ENCODE measurements around the gene AMER3.

The AMER3 gene

DNA sequence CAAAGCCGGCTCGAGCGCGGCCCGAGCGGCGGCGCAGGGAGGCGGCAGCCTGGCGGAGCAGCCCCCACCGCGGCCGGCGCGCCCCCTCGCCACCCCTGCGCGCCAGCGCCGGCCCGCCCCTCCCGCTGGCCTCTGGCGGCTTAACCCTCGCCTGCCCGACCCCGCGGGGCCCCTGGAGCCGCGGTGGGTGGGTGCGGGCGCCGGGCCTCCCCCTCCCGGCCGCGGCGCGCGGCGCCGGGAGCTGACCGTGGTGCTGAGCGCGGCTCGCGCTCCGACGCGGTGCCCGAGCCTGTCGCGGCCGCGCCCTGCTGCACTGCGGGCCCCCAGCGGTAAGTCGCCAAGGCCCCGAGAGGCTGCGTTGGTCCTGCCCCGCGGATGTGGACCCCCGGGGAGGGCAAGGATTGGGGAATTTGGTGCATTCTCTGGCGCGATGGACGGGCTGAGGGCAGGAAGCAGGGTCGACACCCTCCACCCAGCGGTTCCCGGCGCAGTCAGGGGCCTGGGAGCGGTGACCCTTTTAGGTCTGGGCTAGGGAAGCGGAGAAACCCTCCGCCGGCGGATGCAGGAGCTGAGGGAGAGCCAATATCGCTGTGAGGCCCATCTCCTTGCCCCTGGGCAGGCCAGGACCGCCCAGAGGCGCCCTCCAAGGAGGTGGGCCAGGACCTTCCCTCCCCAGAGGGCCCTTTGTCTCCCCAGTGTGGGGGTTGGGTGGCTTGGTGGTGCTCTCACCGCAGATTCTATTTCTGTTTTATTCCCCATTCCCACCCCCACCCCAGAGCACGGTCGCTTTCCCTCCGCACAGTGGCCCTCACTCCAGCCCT is 923 bp downstream of the AMER3 start:
- no peak for DNase-seq

DNA sequence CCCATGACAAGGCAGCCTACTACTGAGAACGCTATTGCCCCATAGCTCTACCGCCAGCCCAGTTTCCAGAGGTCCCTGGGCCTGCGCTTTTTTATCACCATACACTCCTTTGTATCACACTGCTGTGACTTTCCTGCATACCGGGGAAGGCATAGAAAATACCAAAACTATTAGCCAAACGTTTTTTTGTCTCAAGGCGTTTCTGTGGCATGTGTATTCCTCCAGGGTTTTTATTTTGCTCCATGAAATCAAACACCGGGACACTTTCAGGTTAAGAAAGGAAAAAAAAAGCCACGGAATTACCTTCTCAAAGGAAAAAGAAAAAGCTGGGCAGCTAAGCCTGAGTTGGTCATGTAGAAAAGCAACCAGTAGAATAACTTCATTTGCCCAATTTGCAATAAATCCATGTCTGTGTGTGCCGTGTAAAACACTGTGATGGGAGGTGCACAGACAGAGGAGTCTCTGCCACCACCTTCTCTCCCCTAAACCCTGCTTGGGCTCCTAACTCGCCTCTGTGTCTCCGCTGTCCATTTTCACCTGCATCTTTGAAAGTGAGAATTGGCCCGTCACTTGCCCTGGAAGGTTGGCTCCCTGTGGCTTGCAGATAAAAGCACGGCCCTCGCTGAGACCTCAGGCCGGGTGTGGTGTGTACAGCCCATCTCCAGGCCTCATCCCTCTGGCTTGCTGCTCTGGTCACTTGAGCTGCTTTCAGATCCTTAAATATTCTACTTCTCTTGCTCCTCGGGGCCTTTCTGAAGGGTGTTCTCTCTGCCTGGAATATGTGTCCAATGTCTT is 1.7 kb downstream of the AMER3 start:
- DNase-seq = no peak

DNA sequence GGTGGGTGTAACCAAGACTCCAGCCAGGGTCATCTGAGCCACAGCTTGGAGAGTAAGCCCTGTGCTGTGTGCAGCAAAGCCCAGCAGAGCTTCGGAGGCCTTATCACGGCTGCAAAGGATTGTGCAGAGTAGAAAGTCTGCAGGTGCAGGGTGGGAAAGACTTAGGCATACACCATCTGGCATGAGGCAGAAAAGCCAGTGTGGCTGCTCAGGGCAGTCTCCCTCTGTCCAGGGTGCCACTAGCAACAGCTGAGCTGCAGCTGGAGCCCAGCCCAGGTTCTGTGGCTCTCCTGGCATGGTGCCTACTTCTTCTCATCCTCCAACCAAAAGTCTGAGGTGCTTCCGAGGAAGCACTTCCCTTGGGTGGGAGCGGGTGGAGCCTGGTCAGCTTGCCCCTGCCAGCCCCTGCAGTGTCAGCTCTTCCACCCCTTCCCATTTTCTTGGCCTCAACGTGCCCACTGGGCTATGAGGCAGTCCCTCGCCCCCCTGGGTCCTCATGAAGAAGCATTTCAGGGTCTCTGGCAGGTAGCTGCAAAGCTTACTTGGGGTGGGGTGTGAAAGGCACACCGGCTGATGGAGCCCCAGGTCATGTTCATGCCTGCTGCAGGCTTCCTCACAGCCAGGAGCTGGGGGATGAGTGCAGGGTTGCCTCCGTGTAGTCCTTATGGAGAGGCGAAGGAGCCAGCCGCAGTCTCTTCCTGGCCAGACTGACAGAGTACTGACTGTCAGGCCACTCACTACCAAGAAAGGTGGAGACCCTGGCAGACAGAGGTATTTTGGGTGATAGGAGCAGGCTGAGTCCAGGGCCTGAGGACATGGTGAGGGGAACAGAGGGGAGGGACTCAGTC is 4.8 kb downstream of the AMER3 start:
- no peak for DNase-seq

DNA sequence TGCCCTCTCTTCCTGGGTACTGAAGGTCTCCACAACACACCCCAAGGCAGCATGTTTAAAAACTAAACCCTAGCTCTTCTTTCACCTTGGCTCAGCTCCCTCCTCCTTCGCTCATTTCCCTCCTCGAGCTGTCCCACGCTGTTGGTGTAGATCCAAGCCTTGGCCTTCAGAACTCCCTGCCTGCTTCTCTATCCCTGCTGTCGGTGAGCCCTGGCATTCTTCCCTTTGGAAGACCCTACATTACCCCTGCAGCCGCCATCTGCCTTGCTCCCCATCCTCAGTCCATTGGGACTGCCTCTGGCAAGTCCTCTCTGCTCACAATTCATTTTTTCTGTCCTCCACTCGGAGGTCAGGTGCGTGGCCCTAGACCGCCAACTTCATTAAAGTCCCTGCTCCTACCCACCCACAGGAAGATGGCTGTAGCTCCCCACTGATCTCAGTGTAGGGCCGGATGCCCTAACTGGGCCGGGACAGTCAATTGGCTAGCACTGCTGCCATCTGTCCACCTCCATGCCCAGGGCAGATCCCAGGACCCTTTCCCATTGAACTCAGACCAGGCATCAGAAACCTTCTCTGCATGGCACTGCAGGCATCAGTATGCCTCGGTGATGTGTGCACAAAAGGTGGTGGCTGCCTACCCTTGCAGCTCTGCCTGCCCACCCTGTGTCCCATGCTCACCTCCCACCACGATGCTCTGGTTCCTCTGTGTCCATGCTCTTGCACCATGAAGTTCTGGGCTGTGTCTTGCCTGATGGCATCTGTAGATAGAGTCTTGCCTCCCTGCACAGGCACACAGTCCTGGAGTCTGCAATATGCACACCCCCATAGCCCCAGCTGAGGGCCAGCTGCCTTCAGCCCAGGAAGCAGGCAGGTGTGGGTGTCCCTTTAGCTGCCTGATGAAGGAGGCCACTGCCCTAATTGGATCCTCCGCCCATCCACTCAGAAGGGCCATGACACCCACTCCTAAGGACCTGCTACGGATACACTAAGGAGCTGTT is 5.7 kb downstream of the AMER3 start:
- no peak for DNase-seq

DNA sequence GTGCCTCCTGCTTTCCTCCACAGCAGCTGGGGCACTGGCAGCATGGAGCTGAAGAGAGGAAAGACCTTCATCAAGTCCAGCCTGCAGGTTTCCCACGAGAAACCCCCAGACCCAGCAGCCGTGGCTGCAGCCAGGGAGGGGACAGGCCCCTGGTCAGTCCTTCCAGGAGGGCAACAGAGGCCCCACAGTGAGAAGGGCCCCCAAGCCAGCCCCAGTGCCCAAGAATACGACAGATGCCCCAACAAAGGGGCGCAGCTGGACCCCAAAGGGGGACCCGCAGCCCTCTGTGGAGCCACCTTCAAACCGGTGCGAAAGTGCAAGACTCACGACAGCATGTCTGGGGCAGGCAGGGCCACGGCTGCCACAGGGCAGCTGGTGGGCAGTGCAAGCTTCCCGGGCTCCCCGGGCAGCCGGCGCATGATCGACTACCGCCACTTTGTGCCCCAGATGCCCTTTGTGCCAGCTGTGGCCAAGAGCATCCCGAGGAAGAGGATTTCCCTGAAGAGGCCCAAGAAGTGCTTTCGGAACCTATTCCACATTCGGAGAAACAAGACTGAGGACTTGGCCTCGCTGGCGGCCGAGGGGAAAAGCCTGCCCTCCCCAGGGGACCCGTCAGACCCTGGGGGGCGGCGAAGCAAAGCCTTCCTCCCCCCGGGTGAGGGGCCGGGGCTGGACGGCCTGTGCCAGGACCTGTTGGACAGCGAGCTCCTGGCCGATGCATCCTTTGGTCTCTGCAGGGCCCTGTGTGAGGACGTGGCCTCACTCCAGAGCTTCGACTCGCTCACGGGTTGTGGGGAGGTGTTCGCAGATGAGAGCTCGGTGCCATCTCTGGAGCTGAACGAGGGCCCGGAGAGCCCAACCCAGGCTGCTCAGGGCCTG is 6.9 kb downstream of the AMER3 start:
- no peak for DNase-seq

DNA sequence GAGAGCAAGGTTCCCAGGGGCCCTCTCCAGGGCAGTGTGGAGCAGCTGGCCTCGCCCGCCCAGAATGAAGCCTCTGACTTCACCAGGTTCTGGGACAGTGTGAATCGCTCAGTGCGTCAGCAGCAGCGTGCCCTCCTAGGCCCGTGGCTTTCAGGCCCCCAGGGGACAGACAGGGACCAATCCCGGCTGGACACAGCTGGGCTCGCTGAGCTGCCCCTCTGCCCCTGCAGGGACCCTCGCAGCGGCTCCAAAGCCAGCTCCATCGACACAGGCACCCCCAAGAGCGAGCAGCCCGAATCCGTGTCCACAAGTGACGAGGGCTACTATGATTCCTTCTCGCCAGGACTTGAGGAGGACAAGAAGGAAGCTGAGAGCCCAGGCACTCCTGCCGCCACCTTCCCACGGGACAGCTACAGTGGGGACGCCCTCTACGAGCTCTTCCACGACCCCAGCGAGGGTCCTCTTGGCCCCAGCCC is 7.6 kb downstream of the AMER3 start:
- no peak for DNase-seq

DNA sequence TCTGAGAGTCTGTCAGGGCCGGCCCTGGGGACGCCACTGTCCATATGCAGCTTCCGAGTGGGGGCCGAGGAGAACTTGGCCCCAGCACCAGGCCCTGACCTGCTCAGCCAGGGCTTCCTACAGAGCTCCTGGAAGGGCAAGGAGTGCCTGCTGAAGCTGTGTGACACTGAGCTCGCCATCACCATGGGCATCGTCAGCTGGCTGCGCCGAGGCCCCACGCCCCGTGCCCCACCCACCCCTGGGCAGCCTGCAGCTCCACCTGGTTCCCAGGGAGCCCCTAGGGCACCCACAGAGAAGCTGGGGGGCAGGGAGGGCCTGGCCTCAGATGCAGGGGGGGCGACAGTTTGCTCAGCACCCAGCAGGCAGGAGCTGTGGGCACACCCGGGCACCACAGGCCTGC is 8.1 kb downstream of the AMER3 start:
- no peak for DNase-seq

DNA sequence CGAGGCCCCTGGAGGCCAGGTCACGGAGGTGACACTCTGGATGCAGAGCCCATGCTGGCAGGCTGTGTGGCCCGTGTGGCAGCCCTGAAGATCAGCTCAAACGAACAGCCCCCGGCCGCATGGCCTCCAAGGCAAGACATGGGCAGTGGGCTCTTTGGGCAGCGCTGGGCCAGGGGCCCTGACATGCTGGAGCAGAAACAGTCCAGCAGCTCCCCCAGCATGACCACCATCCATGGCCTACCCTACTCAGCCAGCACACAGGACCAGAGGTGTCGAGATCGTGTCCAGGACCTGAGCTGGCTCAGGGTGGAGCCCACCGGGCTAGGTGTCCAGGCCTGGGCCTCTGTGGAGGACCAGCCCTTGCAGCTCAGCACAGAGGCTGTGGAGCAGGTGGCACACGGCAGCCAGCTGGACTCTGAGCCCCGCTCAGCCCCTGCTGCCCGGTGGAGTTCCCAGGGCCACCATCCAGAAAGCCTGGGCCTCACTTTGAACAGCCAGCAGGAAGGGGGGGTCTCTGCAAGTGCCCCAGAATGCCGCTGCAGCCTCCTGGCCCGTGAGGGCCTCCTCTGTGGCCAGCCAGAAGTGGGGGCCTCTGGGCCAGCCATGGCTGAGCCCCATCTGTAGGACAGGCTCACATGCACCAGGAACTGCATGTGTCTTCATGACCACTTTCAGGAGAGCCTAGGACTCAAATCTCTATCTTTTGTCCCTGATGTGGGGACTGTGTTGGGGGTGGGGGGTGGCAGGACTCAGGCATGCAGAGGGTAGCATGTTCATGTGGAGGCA is 8.9 kb downstream of the AMER3 start:
- DNase-seq = no peak

DNA sequence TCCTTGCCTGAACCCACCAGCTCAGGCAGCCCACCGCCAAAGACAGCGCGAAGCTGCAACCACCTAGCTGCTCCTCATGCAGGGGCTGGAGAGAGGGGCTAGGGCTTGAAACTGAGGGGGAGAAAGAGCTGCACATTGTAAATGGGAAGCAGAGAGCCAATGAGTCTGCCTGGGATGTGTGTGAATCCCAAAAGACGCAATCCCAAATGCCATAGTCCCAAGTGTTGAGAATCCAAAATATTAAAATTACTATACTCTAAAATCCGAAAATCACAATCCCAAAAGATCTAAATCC is 9.4 kb downstream of the AMER3 start:
- DNase-seq = no peak

DNA sequence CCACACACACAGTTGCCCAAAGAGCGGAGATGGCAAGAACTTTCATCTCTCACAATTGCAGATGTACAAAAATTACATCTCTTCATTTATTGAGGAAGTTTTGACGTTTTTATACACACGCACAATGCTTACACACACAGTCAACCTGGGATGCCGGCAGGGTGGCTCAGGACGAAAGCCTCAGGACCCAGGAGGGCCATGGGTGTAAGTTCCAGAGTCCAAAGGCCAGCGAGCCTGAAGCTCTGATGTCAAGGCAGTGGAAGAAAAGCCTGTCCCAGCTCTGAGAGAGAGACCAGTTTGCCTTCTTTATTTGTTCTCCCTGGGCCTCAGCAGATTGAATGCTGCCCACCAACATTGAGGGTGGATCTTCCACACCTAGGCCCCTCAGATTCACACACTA is 10.1 kb downstream of the AMER3 start:
- DNase-seq = no peak

DNA sequence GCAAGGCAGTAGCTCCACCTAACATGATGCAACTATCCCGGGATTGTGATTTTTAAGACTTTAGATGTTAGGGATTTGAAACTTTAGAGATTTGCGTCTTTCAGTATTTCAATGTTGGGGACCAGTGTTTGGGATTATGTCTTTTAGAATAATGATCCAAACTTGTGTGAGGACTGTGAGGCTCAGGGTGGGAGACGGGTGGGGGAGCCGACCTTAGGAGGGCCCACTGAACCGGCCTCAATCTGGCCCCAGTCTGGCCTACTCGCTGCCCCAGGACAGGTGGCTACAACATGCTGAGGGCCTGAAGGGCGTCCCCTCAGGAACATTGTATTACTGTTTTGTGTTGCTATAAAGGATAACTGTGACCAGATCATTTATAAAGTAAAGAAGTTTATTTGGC is 10.7 kb downstream of the AMER3 start:
- no peak for DNase-seq

DNA sequence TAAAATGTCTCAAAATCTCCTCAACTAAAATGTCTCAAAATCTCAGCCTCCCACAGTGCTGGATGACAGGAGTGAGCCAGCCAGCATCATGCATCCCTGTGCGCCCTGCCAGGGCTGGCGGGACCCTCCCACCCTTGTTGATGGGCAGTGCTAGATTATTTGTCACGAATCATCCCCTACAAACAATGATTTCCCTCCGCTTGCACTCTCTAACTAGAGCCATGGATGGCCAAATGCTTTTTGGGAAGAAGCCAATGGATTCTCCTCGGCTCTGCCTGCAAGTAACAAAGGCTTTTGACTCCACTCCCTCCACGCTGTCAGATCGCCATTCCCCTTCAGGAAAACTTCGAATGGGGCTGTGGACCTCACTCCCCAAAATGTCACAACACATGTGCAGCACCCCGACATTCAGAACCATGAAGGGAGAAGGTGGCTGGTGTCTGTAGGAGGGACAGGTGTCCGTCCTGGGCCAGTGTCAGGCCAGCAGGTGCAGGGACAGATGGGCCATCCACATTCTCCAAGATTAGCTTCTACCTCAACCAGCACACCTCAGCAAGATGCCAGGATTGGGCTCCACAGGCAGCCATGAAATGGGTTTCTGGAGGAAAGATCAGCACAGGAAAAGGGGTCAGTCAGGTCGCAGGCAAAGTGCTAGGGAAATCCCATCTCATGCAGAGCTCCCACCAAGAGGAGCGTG is 11.5 kb downstream of the AMER3 start:
- no peak for DNase-seq

DNA sequence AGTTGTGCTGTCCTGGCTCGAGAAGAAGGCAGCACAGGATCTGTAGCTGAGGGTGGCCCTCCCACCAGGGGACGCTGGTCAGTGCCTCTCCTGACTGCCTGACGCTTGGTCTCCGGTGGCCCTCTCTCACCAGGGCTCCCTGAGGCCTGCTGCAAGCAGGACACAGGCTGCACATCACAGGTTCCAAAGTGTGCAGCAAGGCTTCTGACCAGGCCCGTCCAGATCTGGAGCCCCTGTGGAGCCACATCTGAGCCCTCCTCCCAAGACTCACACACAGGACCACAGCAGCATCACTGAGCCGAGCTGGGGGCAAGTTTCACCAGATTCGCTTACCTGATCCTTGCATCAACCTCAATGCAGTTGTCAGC is 12.1 kb downstream of the AMER3 start:
- no peak for DNase-seq

DNA sequence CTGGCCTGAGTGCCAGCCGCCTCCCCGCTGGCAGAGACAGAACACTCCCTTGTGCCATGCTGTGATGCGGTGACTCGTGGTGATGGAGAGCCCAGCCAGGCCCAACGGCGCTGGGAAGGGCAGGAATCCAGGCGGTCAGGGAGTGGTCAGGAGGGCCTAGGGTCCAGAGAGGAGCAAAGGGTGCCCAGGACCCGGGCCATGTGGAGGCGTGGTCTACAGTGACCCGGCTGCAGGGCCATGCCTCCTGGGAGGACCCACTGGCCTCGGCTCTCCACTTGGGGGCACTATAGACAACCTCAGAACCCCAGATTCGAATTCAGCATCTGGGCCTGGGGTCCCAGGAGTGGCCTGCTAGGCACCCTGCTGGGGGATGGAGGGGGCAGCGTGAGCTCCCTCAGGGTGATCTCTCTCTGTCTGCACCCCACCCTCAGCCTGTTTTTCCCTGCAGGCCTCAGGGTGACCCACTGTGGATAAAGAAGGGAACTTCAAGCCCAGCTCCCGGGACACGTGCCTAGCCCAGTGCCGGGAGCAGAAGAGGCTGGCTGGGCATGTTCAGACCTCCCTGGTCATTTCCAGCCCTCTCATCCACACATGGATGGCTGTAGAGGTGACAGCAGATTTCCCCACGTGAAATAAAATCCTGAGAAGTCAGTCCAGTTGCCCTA is 13.0 kb downstream of the AMER3 start:
- DNase-seq = no peak

DNA sequence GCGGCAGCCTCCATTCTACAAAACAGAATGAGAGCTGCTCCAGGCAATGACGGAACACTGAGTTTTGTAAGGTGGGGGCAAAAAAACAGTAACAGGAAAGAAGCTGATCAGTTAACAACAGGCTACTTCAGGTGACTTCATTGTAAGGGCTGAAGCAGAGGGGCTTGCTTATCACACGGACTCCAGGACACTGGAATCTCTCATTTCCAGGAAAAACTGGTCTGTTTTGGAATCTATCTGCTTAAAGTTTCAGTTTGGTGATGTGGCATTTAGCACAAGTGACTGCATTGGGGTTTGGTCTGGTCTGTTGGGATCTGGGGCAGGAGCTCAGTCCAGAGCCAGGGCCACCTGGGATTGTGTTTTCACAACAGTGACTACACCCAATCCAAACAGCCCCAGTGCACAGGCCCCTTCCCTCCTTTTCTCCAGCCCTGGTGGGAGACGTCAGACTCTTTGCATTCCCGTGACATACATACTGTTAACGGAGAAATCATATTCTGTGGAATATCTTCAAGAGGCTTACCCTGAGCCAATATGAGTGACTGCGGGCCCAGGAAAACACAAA is 14.1 kb downstream of the AMER3 start:
- DNase-seq = no peak

DNA sequence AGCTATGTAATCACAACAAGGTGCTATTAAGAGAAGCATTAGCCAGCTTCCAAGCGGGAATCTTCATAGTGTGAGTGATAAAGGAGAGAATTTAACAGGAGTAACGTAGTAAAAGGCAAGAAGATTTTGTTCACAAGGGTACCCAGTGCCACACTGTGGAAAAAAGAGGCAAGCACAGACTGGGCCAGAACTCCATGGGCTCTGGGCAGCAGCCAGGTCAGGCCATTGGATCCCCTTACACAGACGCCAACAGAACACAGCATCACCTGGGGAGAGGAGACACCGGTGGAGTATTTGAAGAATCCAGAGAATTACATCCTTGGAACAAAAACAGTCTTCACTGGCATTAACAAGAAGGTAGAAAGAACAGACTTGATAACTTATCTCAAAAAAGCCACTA is 21.2 kb downstream of the AMER3 start:
- no peak for DNase-seq

DNA sequence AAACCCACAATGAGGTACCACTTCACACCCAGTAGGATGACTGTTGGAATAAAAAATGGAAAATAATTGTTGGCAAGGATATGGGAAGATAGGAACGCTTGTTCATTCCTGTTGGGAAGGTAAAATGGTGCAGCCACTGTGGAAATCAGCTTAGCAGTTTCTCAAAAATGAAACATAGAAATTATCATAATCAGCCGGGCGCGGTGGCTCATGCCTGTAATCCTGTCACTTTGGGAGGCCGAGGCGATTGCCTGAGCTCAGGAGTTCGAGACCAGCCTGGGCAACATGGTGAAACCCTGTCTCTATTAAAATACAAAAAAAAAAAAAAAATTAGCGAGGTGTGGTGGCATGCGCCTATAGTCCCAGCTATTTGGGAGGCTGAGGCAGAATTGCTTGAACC is 23.4 kb downstream of the AMER3 start:
- DNase-seq = no peak

DNA sequence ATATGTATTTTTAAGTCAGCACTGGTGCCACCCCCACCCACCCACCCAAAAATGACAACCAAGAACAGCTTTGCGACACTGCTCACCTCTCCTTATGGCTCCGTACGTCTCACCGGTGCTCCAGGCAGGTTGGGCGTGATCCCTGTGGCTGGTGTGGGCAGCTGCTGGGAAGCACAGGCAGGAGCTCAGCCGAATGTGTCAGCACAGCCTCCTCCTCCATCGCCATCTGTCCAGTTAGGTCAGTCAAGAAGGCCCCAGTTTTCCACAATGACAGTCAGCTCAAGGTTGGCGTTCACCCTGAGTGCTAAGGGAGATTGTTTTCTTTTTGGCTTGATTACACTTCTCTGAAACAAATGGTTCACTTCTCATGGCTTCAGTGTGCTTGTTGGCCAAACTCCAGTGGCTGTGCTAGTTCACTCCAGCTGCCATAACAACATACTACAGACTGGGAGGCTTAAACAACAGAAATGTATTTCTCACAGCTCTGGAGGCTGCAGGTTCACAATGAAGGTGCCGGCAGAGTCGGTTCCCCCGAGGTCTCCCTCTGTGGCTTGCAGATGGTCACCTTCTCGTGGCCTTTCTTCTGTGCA is 30.2 kb downstream of the AMER3 start:
- no peak for DNase-seq

DNA sequence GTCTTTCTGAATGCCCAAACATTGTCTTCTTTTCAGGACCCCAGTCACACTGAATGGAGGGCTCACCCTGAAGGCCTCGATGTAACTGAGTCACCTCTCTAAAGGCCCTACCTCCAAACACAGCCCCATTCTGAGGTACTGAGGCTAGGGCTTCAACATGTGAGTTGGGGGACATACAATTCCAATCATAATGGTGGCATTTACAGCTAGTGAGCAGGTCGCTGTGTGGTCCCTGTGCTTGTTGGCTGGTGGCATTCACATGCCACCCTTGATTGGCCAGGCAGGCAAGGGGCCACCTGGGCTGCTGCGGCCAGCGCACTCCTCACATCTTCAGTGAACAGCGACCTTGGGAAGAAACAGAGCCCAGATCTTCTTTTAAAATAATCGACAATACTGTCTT is 30.7 kb downstream of the AMER3 start:
- no peak for DNase-seq

Data from SHP77 treated with DMSO at 0.1 percent for 48 hours (cell line).